Midbrain (tissue), 1 donor: ENCODE data around the gene TOX2.

Source experiments
- DNase-seq: peaks from one replicate; lab custom pipeline; 2025; lab: John Stamatoyannopoulos, UW

Gene TOX2

DNA sequence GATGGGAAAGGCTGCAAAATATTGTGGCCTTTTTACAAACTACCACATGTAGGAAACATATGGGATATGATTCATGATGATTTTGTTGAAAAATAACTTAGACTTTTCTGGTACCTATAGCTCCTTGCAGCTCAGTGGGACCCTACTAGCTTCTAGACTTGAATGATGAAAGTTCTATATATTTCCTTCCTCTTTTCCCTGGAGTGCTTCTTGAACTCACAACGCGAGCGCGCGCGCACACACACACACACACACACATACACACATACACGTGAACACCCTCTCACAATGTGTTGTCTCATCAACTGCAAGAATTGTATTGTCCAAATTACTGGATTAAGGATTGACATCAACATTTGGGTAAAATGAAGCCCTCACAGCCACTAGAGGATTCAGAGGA lies 61.9 kb downstream of the TOX2 start:
- DNase-seq: no peak

DNA sequence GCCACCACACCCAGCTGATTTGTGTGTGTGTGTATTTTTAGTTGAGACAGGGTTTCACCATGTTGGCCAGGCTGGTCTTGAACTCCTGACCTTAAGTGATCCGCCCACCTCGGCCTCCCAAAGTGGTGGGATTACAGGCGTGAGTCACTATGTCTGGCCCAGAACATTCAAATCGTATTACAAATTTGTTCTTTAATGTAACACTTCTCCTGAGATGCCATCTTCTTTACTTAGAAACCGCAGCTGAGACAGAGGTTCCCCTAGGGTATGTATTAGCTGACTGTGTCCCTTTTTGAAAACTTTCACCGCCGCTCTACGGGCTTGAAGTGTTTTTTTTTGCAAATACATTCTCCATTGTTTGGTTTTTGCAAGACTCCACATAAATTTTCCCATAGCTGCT lies 62.6 kb downstream of the TOX2 start:
- DNase-seq: no peak

DNA sequence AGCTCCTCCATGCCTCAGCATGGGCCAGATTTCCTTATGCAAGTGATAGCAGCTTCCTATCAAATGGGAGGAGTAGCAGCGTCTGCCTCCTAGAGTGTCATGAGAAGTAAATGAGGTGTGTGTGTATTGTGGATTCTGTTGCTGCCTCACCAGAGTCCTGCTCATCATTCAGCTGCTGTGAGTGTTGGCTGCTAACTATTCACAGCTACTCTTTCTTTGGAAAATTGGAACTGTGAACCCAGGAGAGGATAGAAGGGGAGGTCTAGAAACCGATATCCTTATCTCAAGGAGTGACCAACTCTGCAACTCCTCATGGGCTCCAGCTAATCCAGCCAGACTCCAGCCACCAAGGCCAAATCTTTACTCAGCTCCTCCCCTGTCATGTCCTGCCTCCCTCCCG lies 63.3 kb downstream of the TOX2 start:
- DNase-seq: no peak

DNA sequence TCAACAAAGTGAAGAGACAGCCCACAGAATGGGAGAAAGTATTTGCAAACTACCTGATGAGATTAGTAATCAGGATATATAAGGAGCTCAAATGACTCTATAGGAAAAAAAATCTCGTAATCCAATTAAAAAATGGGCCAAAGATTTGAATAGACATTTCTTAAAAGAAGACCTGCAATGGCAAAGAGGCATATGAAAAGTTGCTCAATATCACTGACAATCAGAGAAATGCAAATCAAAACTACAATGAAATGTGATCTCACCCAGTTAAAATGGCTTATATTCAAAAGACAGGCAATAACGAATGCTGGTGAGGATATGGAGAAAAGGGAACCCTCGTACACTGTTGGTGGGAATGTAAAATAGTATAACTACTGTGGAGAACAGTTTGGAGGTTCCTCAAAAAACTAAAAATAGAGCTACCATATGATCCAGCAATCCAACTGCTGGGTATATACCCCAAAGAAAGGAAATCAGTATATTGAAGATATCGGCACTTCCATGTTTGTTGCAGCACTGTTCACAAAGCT lies 65.0 kb downstream of the TOX2 start:
- DNase-seq: no peak

DNA sequence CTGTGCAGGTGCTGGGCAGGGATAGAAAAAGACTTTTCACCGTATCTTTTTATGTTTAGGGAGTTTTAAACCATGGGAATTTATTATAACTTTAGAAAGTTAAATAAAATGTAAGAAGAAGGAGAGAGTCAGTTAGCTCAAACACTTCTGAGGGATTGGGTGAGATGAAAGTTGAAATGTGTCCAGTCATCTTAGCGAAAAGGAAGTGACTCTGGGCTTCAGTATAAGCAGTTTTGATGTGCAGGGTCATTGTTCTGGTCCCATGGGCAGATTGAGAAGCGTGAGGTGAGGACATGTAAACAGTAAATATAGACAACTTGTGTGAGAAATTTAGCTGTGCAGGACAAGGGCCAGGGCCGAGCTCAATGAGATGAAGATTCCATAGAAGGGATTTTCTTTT lies 66.9 kb downstream of the TOX2 start:
- no peak for DNase-seq

DNA sequence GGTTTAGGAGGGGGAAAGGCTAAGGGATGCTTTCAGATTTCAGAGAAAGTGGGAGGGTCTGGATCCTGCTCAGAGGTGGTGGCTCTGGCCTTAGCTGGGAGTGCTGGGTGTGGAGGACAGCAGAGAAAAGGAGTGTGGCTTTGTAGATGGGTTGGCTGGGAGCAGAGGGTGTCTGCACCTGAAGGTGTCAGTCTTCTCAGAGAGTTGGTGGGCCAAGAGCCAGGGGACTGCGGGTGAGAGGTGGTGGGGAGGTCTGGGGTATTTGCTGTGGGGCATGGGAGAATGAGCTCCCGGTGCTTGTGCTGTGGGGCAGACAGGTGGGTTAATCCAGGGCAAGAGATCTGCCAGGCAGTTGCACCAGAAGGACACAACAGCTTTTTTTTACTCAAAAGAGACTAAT lies 67.4 kb downstream of the TOX2 start:
- DNase-seq: no peak

DNA sequence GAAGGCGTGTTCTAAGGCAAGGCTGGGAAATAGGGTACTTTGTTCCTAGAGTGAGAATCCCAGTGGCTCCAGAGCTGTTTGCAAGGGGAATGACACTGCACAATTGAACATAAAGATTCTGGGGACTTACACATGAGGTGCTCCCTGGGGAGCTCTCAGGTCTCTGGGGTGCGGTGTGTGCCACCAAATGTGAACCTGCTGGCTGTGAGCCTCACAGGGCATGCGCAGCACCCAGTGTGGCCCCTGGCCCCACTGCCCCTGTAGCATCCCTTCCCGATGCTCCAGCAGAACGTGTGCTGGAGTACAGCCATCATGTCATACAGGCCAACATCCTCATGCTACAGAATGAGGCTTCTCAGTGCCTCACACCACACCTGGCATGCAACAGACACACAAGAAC lies 68.2 kb downstream of the TOX2 start:
- no peak for DNase-seq

DNA sequence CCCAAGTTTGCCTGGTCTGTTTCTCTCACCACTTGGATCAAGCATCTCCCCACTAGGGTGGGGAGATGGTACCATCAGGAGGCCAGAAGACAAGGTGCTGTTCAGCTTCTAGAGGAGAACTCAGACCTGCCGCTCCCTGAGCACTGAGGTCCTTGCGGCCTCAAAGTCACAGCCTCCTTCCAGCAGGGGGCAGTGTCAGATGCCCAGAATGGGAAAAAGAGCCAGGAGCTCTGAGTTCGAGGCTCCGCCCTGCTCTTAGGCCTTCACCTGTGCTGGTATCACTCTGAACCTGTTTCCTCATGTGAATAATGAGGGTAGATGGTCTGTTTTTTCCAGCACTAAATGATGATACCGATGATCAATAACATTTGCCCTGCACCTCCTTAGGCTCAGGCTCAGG lies 68.7 kb downstream of the TOX2 start:
- DNase-seq: no peak

DNA sequence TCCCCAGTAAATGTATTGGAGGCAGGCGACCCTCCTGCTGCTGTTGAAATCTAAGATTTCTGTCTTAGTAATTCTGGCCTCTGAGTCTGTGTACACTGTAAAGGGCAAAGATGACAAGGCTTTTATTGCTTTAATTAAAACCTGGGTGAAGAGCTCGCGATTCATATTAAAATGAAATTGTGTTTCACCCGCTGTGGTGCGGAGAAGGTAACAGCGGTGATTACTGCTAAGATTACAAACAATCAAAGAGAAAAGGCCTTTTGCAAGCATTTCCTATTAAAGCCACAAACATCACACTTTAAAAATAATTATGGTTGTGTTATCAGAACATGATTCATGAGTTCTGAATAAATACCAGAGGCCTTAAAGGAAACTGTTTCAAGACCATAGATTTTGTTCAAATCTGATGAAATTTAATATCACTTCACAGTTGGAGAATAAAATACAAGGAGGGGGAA lies 69.3 kb downstream of the TOX2 start:
- DNase-seq: no peak

DNA sequence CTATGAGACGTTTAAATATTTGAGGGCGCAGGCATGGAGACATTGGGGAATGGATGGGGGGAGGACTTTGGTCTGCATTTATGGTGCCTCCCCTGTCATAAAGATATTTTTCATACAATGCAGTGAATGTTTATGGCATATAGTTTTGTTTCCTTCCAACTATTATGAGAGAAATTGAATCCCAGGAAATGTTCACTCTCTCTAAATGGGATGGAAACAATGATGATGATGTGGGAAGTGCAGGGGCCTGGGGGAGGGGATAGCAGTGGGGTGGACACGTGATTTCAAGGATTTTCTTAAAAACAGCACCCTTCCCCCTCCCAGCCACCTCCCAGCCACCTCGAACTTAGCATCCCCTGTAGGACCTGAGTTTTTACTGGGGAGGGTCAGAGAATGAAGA lies 69.9 kb downstream of the TOX2 start:
- no peak for DNase-seq

DNA sequence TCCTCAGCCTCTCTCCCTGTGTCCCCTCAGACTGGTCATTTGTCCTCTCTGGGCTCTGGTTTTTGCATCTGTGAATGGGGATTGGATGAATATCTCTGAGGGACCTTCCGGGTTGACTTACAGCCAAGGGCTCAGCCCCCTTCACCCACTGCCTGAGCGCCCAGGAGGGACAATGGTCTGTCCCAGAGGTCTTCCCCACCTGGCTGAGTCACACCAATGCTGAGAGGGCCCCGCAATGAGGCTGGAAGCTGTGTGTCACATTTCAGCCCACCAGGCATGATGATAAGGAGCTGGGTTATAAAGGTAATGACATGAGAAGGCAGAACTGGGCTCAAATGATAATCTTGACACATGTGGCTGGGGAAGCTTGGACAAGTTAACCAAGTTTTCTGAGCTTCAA lies 70.5 kb downstream of the TOX2 start:
- no peak for DNase-seq

DNA sequence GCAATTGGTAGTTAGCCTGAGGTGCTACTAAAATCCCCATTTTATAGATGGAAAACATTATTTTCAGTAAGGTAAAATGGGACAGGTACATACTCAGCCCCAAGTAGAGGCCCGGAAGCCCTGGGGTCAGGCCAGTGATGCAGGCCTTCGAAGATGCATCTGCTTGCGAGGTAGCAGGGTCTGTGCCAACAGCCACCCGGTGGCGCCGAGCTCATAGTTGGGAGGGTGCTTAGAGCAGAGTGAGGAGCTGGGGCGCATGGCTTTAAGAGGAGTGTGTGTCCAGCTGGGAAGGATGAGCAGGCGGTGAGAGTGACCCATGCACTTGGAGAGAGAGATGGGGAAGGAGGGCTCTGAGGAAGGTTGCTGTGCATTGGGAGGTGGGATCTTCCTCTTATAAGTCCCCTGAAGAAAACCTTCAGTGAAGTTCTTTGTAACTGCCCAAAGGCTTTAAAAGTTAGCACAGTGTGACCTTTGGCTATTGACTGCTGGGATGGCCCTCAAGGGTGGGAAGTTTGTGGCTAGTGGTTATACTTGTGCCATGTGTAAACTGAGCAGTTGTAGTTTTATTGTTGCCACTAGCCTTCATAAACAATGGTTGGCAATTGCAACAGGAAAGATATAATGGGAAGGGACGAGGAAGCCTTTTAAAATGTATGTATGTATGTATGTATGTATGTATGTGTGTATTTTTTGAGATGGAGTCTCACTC lies 71.1 kb downstream of the TOX2 start:
- no peak for DNase-seq

DNA sequence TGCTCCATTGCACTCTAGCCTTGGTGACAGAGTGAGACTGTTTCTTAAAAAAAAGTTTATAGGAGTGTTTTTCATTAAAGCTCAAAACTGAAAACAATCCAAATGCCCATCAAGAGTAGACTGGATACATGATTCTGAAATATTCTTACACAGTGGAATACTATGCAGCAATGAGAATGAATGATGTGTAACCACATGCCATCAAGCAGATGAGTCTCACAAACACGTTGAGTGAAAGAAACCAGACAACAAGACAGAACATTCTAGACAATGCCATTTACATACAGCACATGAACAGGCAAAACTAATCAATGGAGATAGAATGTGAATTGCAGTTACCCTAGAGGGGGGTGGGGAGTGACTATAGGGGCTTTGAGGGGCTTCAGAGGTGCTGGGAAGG lies 72.4 kb downstream of the TOX2 start:
- DNase-seq: no peak

DNA sequence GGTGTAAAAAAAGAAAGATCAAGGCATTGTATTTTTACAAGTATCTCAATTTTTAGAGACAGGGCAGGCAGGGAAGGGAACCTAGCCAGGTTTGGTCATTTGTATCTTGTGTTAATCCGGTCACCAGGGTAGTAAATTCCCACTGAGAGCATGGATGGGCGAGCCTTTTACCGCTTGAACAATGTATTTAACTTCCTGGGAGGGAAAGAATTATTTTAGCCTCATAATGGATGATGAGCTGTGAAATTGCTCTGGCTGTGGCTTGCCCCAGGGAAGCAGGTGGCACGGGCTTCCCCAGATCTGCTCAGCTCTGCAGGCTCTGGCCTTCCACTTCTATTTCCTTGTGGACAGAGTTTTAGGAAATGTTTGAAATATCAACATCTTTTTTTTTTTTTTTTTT lies 72.9 kb downstream of the TOX2 start:
- no peak for DNase-seq

DNA sequence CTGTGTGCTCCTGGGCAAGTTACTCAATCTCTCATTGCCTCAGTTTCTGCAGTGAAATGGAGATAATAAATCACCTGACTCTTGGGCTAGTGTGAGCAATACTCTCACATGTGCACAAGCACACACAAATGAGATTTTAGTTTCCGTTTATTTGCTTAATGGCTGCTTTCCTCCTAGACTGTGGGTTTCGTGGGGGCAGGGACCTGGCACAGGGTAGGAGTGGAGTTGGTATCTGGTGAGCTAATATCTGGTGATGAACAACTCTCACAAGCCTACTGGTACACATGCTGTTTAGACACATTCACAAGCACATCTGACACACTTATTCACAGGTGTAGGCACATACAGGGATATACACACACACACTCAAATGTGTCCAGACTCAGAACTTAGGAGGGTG lies 73.8 kb downstream of the TOX2 start:
- no peak for DNase-seq

DNA sequence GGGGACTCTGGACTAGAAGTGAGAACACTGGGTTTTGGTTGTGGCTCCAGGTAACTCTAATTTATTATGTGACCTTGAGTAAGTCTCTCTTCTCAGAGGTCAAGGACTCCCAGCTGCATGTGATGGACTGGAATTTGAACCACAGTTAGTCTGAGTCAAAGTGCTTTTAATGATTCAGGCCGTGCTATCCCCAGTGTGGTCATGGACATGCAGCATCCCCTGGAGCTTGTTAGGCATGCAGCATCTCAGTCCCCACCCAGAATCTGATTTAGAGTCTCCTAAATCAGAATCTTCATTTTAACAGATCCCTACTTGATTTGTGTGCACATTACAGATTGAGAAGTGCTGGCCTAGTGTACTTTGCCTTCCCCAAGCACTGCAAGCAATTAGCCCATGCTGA lies 74.2 kb downstream of the TOX2 start:
- DNase-seq: no peak

DNA sequence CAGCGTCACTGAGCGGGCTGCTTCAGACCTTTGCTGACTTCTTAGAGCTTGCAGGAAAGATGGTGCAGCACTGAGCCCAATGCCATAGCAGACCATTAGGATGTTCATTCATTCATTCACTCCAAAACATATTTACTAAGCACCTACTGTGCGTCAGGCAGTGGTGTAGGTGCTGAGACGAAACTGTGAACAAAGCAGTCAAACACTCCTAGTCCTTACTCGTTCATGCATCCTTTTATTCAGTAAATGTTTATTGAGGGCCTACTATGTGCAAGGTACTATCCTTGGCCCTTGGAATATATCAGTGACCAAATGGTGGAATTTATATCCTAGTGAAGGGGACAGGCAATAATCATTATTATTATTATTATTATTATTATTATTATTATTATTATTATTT lies 76.6 kb downstream of the TOX2 start:
- no peak for DNase-seq

DNA sequence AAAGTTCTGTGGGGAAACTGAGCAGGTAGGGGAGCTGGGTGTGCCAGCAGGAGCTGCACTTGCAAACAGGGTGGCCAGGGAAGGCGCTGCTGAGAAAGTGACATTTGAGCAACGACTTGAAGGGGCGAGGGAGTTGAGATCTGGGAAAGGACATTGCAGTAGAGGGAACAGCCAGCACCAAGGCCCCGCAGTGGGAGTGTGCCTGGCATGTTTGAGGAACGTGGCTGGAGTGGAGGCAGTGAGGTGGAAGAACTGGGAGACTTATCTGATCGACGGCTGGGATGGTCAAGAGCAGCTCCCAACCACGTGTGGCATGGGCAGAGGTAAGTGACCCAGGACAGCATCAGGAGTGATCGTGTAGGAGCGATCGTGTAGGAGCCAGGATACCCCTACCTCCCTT lies 77.3 kb downstream of the TOX2 start:
- DNase-seq: no peak

DNA sequence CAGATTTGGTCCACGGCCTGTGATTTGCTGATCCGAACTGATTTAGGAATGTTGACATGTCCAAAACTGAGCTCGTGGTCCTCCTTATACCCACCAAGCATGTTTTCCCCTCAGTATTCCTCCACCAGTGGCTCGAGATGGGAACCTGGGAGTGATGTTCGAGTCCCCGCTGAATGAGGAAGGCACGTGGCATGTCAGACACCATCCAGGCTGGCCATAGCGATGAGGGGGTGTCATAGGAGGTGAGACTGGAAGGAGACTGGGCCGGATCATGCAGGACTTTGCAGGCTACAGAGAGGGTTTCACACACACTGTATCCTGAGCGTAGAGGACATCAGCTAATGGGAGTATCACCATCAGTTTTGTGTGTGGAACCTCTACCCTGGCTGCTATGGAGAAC lies 78.2 kb downstream of the TOX2 start:
- no peak for DNase-seq

DNA sequence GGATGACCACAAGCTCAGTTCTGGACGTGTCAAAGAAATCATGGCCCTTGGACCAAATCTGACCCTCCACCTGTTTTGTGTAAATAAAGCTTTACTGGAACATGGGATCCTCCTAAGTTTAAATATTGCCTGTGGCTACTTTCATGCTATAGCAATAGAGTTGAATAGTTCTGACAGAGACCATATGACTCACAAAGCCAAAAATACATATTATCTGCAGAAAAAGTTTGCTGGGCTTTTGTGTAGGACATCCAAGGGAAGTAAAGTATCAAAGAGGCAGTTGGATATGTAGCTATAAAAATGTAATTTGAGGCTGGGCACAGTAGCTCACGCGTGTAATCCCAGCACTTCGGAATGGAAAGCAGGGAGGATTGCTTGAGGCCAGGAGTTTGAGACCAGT lies 78.9 kb downstream of the TOX2 start:
- no peak for DNase-seq

DNA sequence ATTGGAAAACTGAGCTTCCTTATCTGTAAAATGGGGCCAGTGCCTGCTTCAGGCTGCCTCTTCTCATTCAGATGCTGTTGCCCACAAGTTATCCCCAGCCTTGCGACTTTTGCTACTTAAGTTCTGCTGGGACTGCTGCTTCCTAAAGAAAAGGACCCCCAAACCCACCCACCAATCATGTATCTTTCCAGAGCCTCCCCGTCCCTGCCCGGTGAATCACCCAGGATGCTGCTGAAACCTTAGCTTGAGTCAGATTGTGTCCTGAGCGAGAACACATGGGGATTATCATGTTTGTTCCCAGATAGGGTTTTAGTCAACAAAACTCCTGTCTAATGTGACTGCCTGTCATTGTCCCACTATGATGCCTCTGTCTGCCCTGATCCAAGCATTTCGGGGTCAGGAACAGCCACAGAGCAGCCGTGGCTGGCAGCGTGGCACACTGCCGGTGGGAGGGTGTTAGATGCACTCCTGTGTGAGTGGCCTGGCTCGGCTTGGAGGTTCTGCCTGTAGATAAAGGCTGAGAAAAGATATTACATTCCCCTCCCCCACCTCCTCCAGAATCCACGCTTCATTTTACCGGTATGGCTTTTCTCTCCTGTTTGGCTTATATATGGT lies 79.9 kb downstream of the TOX2 start:
- DNase-seq: no peak

DNA sequence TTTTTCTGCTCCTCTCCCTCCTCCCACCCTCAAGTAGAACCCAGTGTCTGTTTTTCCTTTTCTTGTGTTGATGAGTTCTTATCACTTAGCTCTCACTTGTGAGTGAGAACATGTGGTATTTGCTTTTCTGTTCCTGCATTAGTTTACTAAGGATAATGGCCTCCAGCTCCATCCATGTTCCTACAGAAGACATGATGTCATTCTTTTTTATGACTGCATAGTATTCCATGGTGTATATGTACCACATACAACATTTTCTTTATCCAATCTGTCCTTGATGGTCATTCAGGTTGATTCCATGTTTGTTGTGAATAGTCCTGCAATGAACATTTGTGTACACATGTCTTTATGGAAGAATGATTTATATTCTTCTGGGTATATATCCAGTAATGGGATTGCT lies 81.0 kb downstream of the TOX2 start:
- DNase-seq: no peak

DNA sequence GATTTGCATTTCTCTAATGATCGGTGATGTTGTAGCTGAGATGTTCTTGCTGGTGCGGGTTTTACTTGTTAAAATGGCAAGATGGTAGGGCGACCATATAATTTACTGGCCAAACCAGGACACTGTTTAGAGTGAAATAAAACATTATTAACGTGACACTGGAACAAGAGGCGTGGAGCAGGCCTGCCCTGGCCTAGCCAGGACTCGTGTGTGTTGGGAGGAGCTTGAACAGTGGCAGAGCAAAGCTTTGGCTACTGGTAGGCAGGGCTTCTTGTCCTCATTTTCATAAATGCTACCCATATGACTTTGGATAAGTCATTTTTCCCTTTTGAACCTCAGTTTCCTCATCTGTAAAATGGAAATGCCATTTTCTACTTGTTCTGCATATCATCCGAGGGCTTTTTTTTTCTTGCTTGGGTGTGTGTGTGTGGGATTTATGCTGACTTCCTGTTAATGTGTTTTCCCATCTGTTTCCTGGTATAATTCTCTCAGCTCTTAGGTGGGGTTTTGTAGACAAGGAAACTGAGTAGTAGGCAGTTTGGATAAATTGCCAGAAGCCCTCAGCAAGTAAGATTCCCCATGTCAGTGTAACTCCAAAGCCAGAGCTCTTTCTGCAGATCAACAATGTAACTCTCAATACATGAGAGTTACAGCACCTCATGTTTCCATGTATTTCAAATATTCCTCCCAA lies 81.7 kb downstream of the TOX2 start:
- DNase-seq: no peak
